Astrocyte of the cerebellum (primary cell): Measurements from ENCODE around the gene LRRK1.

ENCODE experiments used
- DNase-seq: peaks from one replicate; pipeline ENCODE4 v3.0.0-alpha.2; 2011; ENCODE audit warnings: low read depth
- H3K4me3 ChIP-seq: 2 replicates; pipeline ENCODE4 v1.5.1; 2011; ENCODE audit warnings: mild to moderate bottlenecking, low read depth, low read length, moderate library complexity
- CTCF ChIP-seq: IDR thresholded peaks from 2 replicates; pipeline ENCODE4 v1.5.1; 2012; ENCODE audit warnings: low read length, low read depth, moderate library complexity, mild to moderate bottlenecking; ENCODE audit errors: missing control alignments
- in situ Hi-C: cut with HindIII; loops from 2 replicates; pipeline ENCODE4 v1.10.0; 2017; ENCODE audit warnings: low sequenced_read_pairs

LRRK1 gene

GRCh38 chr15:100901296-100901695 is 17.9 kb upstream of the LRRK1 start:
- in situ Hi-C loops: no loop called here
- no peak overlapping the region for H3K4me3 ChIP-seq
- no peak for TF ChIP-seq CTCF
- DNase-seq: no peak

DNA sequence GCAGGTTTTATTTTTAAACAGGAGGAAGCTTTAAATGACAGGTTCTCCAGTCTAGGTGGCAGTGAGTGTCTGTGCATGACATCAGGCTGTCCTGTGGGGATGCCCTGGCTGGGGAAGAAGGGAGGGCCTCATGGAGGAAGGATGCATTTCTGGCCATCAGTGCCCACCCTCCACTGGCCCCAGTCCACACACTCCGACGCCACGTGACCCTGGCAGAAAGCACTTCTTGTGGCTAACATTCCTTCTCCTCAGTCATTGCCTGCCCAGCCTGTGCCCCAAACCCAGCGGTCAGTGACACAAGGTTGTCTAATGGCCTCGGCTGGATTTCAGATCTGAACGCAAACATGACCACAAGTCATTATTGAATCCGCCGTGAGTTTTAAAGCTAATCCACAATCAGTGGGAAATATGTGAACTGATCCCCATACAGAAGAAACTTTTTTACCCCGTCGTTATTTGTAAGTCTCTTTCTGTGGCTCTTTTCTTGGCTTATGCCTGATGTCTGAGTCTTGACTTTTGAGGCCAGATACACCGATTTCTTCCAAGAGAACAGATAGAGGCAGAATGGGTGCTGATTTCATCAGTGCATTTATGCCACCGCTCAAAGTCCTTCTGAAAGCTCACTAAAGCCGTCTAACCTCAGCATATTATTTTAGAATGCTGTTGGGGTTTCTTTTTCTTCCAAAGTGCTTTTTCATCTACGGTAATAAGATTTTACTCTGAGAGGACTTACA is 17.3 kb upstream of the LRRK1 start:
- TF ChIP-seq CTCF: no peak
- H3K4me3 ChIP-seq: no peak overlapping the region
- DNase-seq: no peak
- in situ Hi-C loops: no loop called here

DNA sequence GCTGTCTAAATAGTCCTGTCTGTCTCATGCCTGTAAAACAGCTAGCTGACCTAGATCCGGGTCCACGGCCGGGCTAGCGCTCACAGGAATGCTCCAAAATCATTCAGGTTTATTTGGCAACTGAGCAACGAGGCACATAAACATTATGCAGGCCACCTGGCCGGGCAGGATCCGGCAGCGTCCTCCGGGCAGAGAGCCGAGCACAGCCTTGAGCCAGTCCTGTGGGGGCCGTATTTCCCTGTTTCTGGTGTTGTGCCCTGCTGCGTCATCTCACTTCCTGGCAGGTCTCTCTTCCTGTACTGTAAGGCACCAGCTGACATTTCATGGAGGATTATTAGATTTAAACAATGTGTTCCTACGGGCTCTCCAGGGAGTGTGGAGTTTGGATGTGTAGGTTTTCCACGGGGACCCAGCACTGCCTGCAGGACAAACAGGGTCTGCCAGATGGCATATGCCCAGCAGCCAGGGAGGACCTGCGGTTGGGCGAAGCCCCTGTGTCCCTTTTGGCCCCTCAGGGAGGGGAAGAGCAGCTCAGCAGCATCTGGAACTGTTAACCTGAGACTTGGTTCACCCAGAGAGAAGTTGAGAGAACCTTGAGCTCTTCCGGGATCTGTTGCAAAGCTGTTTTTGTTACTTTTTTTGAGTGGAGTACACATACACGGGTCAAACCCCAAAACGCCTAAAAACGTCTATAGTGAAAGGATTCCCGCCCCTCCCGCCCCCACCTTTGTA is 16.6 kb upstream of the LRRK1 start:
- DNase-seq: peak; percentile 55
- TF ChIP-seq CTCF: no peak
- in situ Hi-C loops: no loop called here
- H3K4me3 ChIP-seq: no peak overlapping the region

DNA sequence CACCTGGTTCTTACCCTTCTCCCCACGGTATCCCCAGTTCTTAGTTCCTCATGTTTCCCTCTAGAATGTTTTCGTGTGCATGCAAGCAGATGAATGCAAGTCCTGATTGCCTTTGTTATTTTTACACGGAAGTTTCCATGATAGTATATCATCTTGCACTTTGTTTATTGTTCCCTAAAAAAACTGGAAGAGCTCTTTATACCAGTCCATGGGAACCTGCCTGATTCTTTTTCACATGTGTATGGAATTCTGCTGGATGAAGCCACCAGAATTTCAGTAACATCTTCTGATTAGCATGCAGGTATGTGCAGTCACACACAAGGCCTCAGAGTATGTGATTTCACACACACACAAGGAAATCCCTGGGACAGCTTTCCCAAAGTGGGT is 16.0 kb upstream of the LRRK1 start:
- in situ Hi-C loops: no loop called here
- DNase-seq: no peak
- no peak overlapping the region for H3K4me3 ChIP-seq
- TF ChIP-seq CTCF: no peak

GRCh38 chr15:100905850-100906249 is 13.3 kb upstream of the LRRK1 start:
- DNase-seq: no peak
- no peak overlapping the region for H3K4me3 ChIP-seq
- TF ChIP-seq CTCF: no peak
- in situ Hi-C loops: no loop called here

GRCh38 chr15:100908466-100908865 is 10.7 kb upstream of the LRRK1 start:
- no peak overlapping the region for H3K4me3 ChIP-seq
- in situ Hi-C loops: no loop called here
- TF ChIP-seq CTCF: no peak
- DNase-seq: no peak
